PFSK-1 (cell line): ENCODE data around the gene WDR81.

Experiments
- FOXP2 ChIP-seq: optimal IDR thresholded peaks from 2 replicates; pipeline ENCODE3; 2011; ENCODE audit warnings: borderline replicate concordance, control low read depth, inconsistent platforms; ENCODE audit not compliant: insufficient read depth; ENCODE audit errors: extremely low read length, extremely low read depth
- POLR2AphosphoS5 ChIP-seq: IDR thresholded peaks from 2 replicates; pipeline ENCODE4 v1.6.1; 2012; ENCODE audit warnings: low read depth, mild to moderate bottlenecking, control low read depth, low read length, moderate library complexity
- REST ChIP-seq, 2 experiments: IDR thresholded peaks; 2 replicates each; pipeline versions ENCODE4 v1.6.1 to v1.8.0; 2011 to 2012; ENCODE audit warnings: low read depth in 2 of 2, low read length in 2 of 2, control low read depth in 1 of 2, inconsistent platforms in 1 of 2, mild to moderate bottlenecking in 1 of 2, moderate library complexity in 1 of 2; ENCODE audit not compliant: insufficient read depth in 1 of 2
- TAF1 ChIP-seq: IDR thresholded peaks from 2 replicates; pipeline ENCODE4 v1.6.1; 2012; ENCODE audit warnings: low read length, control low read depth, borderline replicate concordance; ENCODE audit not compliant: insufficient read depth

GRCh38 chr17:1684378-1685189 is 39.9 kb upstream of the WDR81 start, which contains the start of gene PRPF8:
- TF ChIP-seq TAF1 (0 out of 2 replicates have a peak, but pooled peaks have one; percentile 29), POLR2AphosphoS5 (peak; percentile 96), REST (IDR thresholded peaks at IDR 0.05; ENCODE audit: insufficient read depth in 1 of 2, low read depth in 2 of 2, low read length in 2 of 2) (no peak), FOXP2 (peak; percentile 24)
